HG03457 (cell line): ENCODE data around the gene CYP2D6.
"Not testable (repeated sequence)": the region's sequence is repeated elsewhere in the genome, so short reads cannot be mapped to it uniquely, and the experiment has no call there.

ENCODE experiments used
- ATAC-seq: cut with Tn5 transposase; IDR thresholded peaks from one replicate; pipeline ENCODE4 v1.9.1; 2021; ENCODE audit warnings: moderate number of reproducible peaks; ENCODE audit not compliant: unreplicated experiment

Gene CYP2D6

GRCh38 chr22:42135688-42136087, 5.1 kb upstream of the CYP2D6 start:
- not testable (repeated sequence) for ATAC-seq

GRCh38 chr22:42134100-42135020, 3.8 kb upstream of the CYP2D6 start:
- ATAC-seq, result no peak

- ATAC-seq, result no peak
Observed at GRCh38 chr22:42132457-42132856, 1.8 kb upstream of the CYP2D6 start.

- ATAC-seq, result no peak
Observed at GRCh38 chr22:42131562-42131961, 952 bp upstream of the CYP2D6 start.

- ATAC-seq, result not testable (repeated sequence)
Observed at GRCh38 chr22:42130182-42130581, 428 bp downstream of the CYP2D6 start.

GRCh38 chr22:42128776-42129694, 1.6 kb downstream of the CYP2D6 start:
- ATAC-seq, result not testable (repeated sequence)

- not testable (repeated sequence) for ATAC-seq
Observed at GRCh38 chr22:42128007-42128406, 2.6 kb downstream of the CYP2D6 start.

GRCh38 chr22:42127606-42128005, 3.0 kb downstream of the CYP2D6 start:
- ATAC-seq, result no peak

- ATAC-seq, result not testable (repeated sequence)
Observed at GRCh38 chr22:42123529-42123928, 7.1 kb downstream of the CYP2D6 start.

- not testable (repeated sequence) for ATAC-seq
Observed at GRCh38 chr22:42120231-42121021, 10.2 kb downstream of the CYP2D6 start.

- ATAC-seq, result no peak
Observed at GRCh38 chr22:42116848-42117424, 13.7 kb downstream of the CYP2D6 start.

- ATAC-seq, result not testable (repeated sequence)
Observed at GRCh38 chr22:42115420-42115830, 15.2 kb downstream of the CYP2D6 start.

- no peak for ATAC-seq
Observed at GRCh38 chr22:42114721-42115120, 15.9 kb downstream of the CYP2D6 start.

- not testable (repeated sequence) for ATAC-seq
Observed at GRCh38 chr22:42112793-42113192, 17.8 kb downstream of the CYP2D6 start.

GRCh38 chr22:42111798-42112197, 18.8 kb downstream of the CYP2D6 start:
- no peak for ATAC-seq

GRCh38 chr22:42108848-42109247, 21.8 kb downstream of the CYP2D6 start:
- no peak for ATAC-seq

- ATAC-seq, result not testable (repeated sequence)
Observed at GRCh38 chr22:42104332-42104860, 26.2 kb downstream of the CYP2D6 start.

GRCh38 chr22:42101199-42101598, 29.4 kb downstream of the CYP2D6 start:
- ATAC-seq, result no peak

GRCh38 chr22:42091455-42091782, 39.2 kb downstream of the CYP2D6 start:
- no peak for ATAC-seq
